ENCODE measurements around the gene ACADS.

DNA sequence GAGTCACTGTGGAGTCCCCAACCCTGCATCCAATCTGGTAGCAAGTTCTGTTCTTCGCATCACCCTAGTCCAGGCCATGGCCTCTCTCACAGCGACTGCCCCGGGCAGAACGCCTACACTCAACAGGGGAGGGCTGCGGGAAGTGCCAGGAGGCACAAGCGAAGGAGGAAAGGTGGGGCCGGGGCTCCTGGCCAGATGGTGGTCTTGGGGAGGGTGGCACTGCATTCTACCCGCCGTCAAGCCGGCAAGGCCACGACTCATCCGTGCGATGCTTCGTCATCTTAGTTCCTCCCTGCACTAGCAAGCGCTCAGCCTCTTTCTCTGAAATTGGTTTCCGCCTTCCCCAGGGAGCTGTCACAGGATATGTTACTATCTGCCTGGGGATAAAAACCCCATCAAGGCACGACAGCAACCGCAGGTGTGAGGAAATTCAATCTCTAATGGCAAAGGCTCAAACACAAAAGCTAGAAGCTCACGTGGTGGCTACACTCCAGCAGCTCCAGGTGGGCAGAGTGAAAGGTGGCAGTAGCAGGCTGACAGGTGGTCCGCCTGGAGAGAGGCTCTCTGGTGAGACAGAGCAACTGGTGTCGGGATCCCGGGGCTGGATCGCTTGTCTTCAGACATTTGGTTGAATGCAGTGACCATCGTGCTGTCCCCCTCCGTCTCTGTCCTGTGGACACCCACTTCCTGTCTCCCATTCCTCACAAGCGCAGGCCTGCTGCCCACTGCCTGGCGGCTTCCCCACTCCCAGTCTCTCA, 34.1 kb downstream of the ACADS start:
- TF ChIP-seq, protein P1, sequence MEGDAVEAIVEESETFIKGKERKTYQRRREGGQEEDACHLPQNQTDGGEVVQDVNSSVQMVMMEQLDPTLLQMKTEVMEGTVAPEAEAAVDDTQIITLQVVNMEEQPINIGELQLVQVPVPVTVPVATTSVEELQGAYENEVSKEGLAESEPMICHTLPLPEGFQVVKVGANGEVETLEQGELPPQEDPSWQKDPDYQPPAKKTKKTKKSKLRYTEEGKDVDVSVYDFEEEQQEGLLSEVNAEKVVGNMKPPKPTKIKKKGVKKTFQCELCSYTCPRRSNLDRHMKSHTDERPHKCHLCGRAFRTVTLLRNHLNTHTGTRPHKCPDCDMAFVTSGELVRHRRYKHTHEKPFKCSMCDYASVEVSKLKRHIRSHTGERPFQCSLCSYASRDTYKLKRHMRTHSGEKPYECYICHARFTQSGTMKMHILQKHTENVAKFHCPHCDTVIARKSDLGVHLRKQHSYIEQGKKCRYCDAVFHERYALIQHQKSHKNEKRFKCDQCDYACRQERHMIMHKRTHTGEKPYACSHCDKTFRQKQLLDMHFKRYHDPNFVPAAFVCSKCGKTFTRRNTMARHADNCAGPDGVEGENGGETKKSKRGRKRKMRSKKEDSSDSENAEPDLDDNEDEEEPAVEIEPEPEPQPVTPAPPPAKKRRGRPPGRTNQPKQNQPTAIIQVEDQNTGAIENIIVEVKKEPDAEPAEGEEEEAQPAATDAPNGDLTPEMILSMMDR (IDR thresholded peaks at IDR 0.05; ENCODE audit: poor library complexity), result no peak
- TF ChIP-seq EZH2 (IDR thresholded peaks at IDR 0.05; ENCODE audit: borderline replicate concordance) (no peak), EZH2phosphoT487 (IDR thresholded peaks at IDR 0.05; ENCODE audit: low read depth, severe bottlenecking, unreplicated experiment) (no peak)

Measured in hepatocyte (in vitro differentiated cells).